Upper lobe of left lung (tissue), 4 donors: ENCODE measurements around the gene MED31.

Experiments
- POLR2A ChIP-seq, 4 donors: fragments of 450-650 bp; IDR thresholded peaks; one replicate each; pipeline ENCODE4 v1.5.1; 2016 to 2017; ENCODE audit warnings: antibody characterized with exemption in 4 of 4, mild to moderate bottlenecking in 2 of 4
- TF ChIP-seq, protein P1 (sequence below), 6 experiments: fragments of 450-650 bp in 4 of 6; fragments of 200-600 bp in 2 of 6; sonication (generic) in 2 of 6; IDR thresholded peaks; one replicate each; pipeline ENCODE4 v1.5.1; 2016 to 2019; ENCODE audit warnings: antibody characterized with exemption in 6 of 6

DNA sequence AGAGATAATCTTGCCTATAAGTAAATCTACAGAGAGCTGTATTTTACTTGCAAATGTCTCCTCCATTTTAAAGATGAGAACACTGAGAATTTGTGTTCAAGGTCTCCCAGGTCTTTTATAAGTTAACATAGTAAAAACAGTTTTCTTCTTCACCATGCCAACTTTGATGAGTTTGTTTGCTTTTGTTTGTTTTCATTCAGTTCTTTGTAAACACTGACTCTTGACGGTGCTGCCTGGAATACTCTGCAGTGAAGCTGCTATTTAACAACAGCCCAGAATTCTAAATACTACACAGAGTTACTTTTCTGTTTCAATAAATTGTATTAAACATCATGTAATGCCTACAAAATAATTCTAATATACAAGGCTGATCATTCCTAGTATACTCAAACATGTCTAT is 53.7 kb downstream of the MED31 start:
- no peak for TF ChIP-seq POLR2A (IDR thresholded peaks at IDR 0.05)
- TF ChIP-seq, protein P1, sequence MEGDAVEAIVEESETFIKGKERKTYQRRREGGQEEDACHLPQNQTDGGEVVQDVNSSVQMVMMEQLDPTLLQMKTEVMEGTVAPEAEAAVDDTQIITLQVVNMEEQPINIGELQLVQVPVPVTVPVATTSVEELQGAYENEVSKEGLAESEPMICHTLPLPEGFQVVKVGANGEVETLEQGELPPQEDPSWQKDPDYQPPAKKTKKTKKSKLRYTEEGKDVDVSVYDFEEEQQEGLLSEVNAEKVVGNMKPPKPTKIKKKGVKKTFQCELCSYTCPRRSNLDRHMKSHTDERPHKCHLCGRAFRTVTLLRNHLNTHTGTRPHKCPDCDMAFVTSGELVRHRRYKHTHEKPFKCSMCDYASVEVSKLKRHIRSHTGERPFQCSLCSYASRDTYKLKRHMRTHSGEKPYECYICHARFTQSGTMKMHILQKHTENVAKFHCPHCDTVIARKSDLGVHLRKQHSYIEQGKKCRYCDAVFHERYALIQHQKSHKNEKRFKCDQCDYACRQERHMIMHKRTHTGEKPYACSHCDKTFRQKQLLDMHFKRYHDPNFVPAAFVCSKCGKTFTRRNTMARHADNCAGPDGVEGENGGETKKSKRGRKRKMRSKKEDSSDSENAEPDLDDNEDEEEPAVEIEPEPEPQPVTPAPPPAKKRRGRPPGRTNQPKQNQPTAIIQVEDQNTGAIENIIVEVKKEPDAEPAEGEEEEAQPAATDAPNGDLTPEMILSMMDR (IDR thresholded peaks at IDR 0.05): no peak
